ENCODE results near the gene ADSS1.

The ADSS1 gene

GRCh38 chr14:104771918-104772706 lies 48.1 kb downstream of the ADSS1 start:
- no peak for TF ChIP-seq CTCF (IDR thresholded peaks at IDR 0.05; ENCODE audit: low read depth, low read length)
- no peak overlapping the region for H3K4me3 ChIP-seq (replicated peaks in 1 of 2; ENCODE audit: low read depth in 2 of 2, low read length in 2 of 2)
- DNase-seq (ENCODE audit: low read depth in 2 of 2), result no peak

- TF ChIP-seq CTCF (IDR thresholded peaks at IDR 0.05; ENCODE audit: low read depth, low read length), result no peak
- no peak overlapping the region for H3K4me3 ChIP-seq (replicated peaks in 1 of 2; ENCODE audit: low read depth in 2 of 2, low read length in 2 of 2)
- DNase-seq (ENCODE audit: low read depth in 2 of 2), result no peak
Measured at GRCh38 chr14:104772707-104773504, 48.9 kb downstream of the ADSS1 start.

GRCh38 chr14:104773505-104774452 lies 49.8 kb downstream of the ADSS1 start:
- no peak for TF ChIP-seq CTCF (IDR thresholded peaks at IDR 0.05; ENCODE audit: low read depth, low read length)
- no peak overlapping the region for H3K4me3 ChIP-seq (replicated peaks in 1 of 2; ENCODE audit: low read depth in 2 of 2, low read length in 2 of 2)
- DNase-seq (ENCODE audit: low read depth in 2 of 2), result no peak

GRCh38 chr14:104774453-104775072 lies 50.5 kb downstream of the ADSS1 start:
- no peak for DNase-seq (ENCODE audit: low read depth in 2 of 2)
- TF ChIP-seq CTCF (IDR thresholded peaks at IDR 0.05; ENCODE audit: low read depth, low read length), result no peak
- no peak overlapping the region for H3K4me3 ChIP-seq (replicated peaks in 1 of 2; ENCODE audit: low read depth in 2 of 2, low read length in 2 of 2)

- no peak overlapping the region for H3K4me3 ChIP-seq (replicated peaks in 1 of 2; ENCODE audit: low read depth in 2 of 2, low read length in 2 of 2)
- no peak for DNase-seq (ENCODE audit: low read depth in 2 of 2)
- TF ChIP-seq CTCF (IDR thresholded peaks at IDR 0.05; ENCODE audit: low read depth, low read length), result no peak
Measured at GRCh38 chr14:104775073-104775489, 51.1 kb downstream of the ADSS1 start.

GRCh38 chr14:104776481-104776880 lies 52.5 kb downstream of the ADSS1 start:
- no peak overlapping the region for H3K4me3 ChIP-seq (replicated peaks in 1 of 2; ENCODE audit: low read depth in 2 of 2, low read length in 2 of 2)
- DNase-seq (ENCODE audit: low read depth in 2 of 2), result no peak
- no peak for TF ChIP-seq CTCF (IDR thresholded peaks at IDR 0.05; ENCODE audit: low read depth, low read length)
